Measurements from ENCODE around the gene GRWD1.

The GRWD1 gene

GRCh38 chr19:48415395-48415794, 30.4 kb upstream of the GRWD1 start:
- peak overlapping the region; percentile 10 for H3K4me3 ChIP-seq (ENCODE audit: low read length)
- DNase-seq (ENCODE audit: low read depth): peak; percentile 89
- TF ChIP-seq, protein P1, sequence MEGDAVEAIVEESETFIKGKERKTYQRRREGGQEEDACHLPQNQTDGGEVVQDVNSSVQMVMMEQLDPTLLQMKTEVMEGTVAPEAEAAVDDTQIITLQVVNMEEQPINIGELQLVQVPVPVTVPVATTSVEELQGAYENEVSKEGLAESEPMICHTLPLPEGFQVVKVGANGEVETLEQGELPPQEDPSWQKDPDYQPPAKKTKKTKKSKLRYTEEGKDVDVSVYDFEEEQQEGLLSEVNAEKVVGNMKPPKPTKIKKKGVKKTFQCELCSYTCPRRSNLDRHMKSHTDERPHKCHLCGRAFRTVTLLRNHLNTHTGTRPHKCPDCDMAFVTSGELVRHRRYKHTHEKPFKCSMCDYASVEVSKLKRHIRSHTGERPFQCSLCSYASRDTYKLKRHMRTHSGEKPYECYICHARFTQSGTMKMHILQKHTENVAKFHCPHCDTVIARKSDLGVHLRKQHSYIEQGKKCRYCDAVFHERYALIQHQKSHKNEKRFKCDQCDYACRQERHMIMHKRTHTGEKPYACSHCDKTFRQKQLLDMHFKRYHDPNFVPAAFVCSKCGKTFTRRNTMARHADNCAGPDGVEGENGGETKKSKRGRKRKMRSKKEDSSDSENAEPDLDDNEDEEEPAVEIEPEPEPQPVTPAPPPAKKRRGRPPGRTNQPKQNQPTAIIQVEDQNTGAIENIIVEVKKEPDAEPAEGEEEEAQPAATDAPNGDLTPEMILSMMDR (IDR thresholded peaks at IDR 0.05; ENCODE audit: insufficient read depth, low read depth, low read length, missing control alignments): no peak

- peak overlapping the region; percentile 10 for H3K4me3 ChIP-seq (ENCODE audit: low read length)
- DNase-seq (ENCODE audit: low read depth): no peak
- TF ChIP-seq, protein P1 (IDR thresholded peaks at IDR 0.05; ENCODE audit: insufficient read depth, low read depth, low read length, missing control alignments): no peak
These were observed 30.0 kb upstream of the GRWD1 start for GRCh38 chr19:48415806-48416221.

DNA sequence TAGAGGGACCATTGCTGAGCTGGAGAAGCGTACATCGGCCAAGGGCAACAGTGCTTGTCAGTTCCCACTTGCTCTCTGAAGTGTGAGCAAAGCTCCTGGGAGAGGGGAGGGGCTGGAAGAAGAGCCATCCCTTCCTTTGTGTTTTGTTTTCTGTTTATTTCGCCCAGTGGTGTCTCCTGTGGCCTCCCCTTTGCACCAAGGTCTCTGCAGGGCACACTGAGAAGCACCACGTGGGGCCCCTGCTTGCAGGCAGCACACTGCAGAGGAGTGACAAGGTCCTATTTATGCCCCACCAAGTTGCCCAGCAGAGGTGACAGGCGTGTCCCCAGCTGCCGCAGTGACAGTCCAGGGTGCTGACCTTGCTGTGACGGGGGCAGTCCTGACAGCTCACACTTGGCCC, 28.4 kb upstream of the GRWD1 start:
- H3K4me3 ChIP-seq (ENCODE audit: low read length): no peak overlapping the region
- DNase-seq (ENCODE audit: low read depth): no peak
- TF ChIP-seq, protein P1 (IDR thresholded peaks at IDR 0.05; ENCODE audit: insufficient read depth, low read depth, low read length, missing control alignments): no peak

GRCh38 chr19:48418317-48419064, 27.3 kb upstream of the GRWD1 start:
- no peak for DNase-seq (ENCODE audit: low read depth)
- H3K4me3 ChIP-seq (ENCODE audit: low read length): no peak overlapping the region
- TF ChIP-seq, protein P1 (IDR thresholded peaks at IDR 0.05; ENCODE audit: insufficient read depth, low read depth, low read length, missing control alignments): no peak

- DNase-seq (ENCODE audit: low read depth): peak; percentile 40
- TF ChIP-seq, protein P1 (IDR thresholded peaks at IDR 0.05; ENCODE audit: insufficient read depth, low read depth, low read length, missing control alignments): no peak
These were observed 26.4 kb upstream of the GRWD1 start for GRCh38 chr19:48419158-48419920.

DNA sequence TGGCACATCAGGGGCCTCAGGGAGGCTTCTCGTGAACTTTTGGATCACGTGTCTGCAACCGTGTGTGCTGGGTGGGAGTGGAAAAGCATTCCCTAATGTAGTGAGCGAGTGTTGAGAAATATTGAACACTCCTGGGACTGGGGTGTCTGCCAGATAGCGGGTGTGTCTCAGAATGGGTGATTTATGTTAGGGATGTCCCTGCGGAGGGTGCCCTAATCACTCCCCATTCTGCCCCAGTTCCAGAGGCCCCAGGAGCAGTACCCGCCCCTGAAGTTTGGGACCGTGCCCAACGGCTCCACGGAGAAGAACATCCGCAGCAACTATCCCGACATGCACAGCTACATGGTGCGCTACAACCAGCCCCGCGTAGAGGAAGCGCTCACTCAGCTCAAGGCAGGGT, 24.2 kb upstream of the GRWD1 start:
- H3K4me3 ChIP-seq (ENCODE audit: low read length): no peak overlapping the region
- TF ChIP-seq, protein P1 (IDR thresholded peaks at IDR 0.05; ENCODE audit: insufficient read depth, low read depth, low read length, missing control alignments): no peak
- DNase-seq (ENCODE audit: low read depth): no peak

More at GRCh38 chr19:48419158-48419920, 26.4 kb upstream of the GRWD1 start:
- H3K4me3 ChIP-seq (ENCODE audit: low read length): no peak overlapping the region

Measured in epithelial cell of esophagus (primary cell).